PC-9 (cell line): ENCODE measurements around the gene CKS1B. TPM values are rescaled to one million over a fixed set of nuclear protein-coding genes. Genes with fewer than 3 reads are reported as not detected.
A peak's percentile ranks its signal among the peaks of the same experiment; 100 is the strongest.

Experiments
- BruUV-seq: library from RNA; stranded (reverse); fragments of 400-500 nt; replicated peaks from 2 replicates; lab custom pipeline; 2021; lab: Mats Ljungman, UMichigan
- CTCF ChIA-PET: fragments of 300-600 bp; sonication (Branson Sonifier 250); formaldehyde crosslinking; loops from one replicate; lab custom pipeline; 2022; ENCODE audit warnings: antibody characterized with exemption; lab: Charles Lee
- POLR2A ChIA-PET: fragments of 300-600 bp; sonication (Branson Sonifier 250); formaldehyde crosslinking; loops from one replicate; lab custom pipeline; 2022; ENCODE audit warnings: antibody characterized with exemption; ENCODE audit not compliant: unreplicated experiment; lab: Charles Lee
- DNase-seq, 2 experiments: peaks; one replicate each; pipeline versions ENCODE4 v3.0.0 to v3.0.0-alpha.2; 2015 to 2022; ENCODE audit warnings: mixed read lengths in 1 of 2
- H2AFZ ChIP-seq: fragments of 200-600 bp; sonication (generic); 2 replicates; pipeline ENCODE4 v1.8.1; 2017; ENCODE audit warnings: antibody characterized with exemption
- H3F3A ChIP-seq: fragments of 200-600 bp; sonication (generic); 2 replicates; pipeline ENCODE4 v1.8.1; 2017; ENCODE audit warnings: antibody characterized with exemption, mild to moderate bottlenecking, low read depth; ENCODE audit not compliant: insufficient read depth
- H3K27ac ChIP-seq: fragments of 200-600 bp; sonication (generic); 2 replicates; pipeline ENCODE4 v1.6.1; 2016; ENCODE audit warnings: mixed run types
- H3K27me3 ChIP-seq: fragments of 200-600 bp; sonication (generic); 2 replicates; pipeline ENCODE4 v1.6.1; 2016; ENCODE audit warnings: low read depth, mixed run types; ENCODE audit not compliant: insufficient read depth
- H3K36me3 ChIP-seq: fragments of 200-600 bp; sonication (generic); 2 replicates; pipeline ENCODE4 v1.6.1; 2016; ENCODE audit warnings: low read depth, mixed run types
- H3K4me1 ChIP-seq: fragments of 200-600 bp; sonication (generic); replicated peaks from 2 replicates; pipeline ENCODE4 v1.6.1; 2016; ENCODE audit warnings: mixed run types; ENCODE audit not compliant: insufficient read depth
- H3K4me2 ChIP-seq: fragments of 200-600 bp; sonication (generic); 2 replicates; pipeline ENCODE4 v1.6.1; 2017; ENCODE audit warnings: mixed run types
- H3K4me3 ChIP-seq: fragments of 200-600 bp; sonication (generic); 2 replicates; pipeline ENCODE4 v1.6.1; 2016; ENCODE audit warnings: mixed run types
- H3K79me2 ChIP-seq: fragments of 200-600 bp; sonication (generic); 2 replicates; pipeline ENCODE4 v1.6.1; 2017; ENCODE audit warnings: low read depth, mixed run types
- H3K9me2 ChIP-seq: fragments of 200-600 bp; sonication (generic); 2 replicates; pipeline ENCODE4 v1.8.1; 2017; ENCODE audit warnings: mild to moderate bottlenecking; ENCODE audit not compliant: insufficient read depth
- H3K9me3 ChIP-seq: fragments of 200-600 bp; sonication (generic); 2 replicates; pipeline ENCODE4 v1.8.1; 2016; ENCODE audit warnings: low read depth; ENCODE audit not compliant: insufficient read depth
- H4K20me1 ChIP-seq: fragments of 200-600 bp; sonication (generic); 2 replicates; pipeline ENCODE4 v1.8.1; 2017; ENCODE audit not compliant: insufficient read depth
- CTCF ChIP-seq: fragments of 200-600 bp; sonication (generic); conservative IDR thresholded peaks from 2 replicates; pipeline ENCODE4 v1.6.1; 2017; ENCODE audit warnings: mixed run types, antibody characterized with exemption, mild to moderate bottlenecking, moderate library complexity
- EZH2 ChIP-seq: fragments of 200-600 bp; sonication (generic); IDR thresholded peaks from 2 replicates; pipeline ENCODE4 v1.8.0; 2017; ENCODE audit warnings: antibody characterized with exemption, low read depth
- intact Hi-C: fragments of 100-400 bp; cut with micrococcal nuclease; formaldehyde crosslinking; loops from one replicate; pipeline ENCODE4 v1.10.0; 2022; ENCODE audit not compliant: unreplicated experiment
- total RNA-seq: library from RNA; stranded (reverse); gene quantifications from 2 replicates; pipeline ENCODE4 v1.2.3, GENCODE V29; 2021

The CKS1B gene
- total RNA-seq, 1 experiment from 2014 or later: 236 TPM

DNA sequence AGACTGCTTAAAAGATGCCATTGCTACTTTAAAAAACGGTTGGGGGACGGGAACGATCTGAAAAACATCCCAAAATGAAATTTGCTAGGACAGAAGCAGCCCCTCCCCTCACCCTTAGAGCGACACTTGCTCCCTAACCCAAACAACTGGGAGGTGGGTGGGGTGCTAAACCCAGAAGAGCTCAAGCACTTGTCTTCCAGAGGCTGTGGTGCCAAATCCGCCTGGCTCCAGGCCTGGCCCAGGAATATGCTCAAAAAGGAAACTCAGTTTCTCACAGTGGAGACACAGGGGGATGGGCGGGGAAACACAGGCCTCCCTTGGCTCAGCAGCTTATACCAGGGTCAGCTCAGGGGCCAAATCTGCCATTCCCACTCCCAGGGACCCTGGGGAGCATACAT is 17.9 kb upstream of the CKS1B start:
- peaks cover 14% of the 10 kb centered on the region for H3K4me1 ChIP-seq
- no peaks in the 10 kb centered on the region for H3K27me3 ChIP-seq
- no peaks in the 10 kb centered on the region for H4K20me1 ChIP-seq
- peak overlapping the region; percentile 75; the same call in 1 of the 2 replicates for H3K4me3 ChIP-seq
- H3K4me2 ChIP-seq: peak overlapping the region; percentile 91
- no peak for DNase-seq
- H3K9me2 ChIP-seq: no peaks in the 10 kb centered on the region
- BruUV-seq: no TSS peak
- H2AFZ ChIP-seq: 0 out of 2 replicates have a peak overlapping the region, but pooled peaks have one; percentile 76
- peaks cover 12% of the 10 kb centered on the region for H3K79me2 ChIP-seq
- intact Hi-C loops: loop anchor here (1.0 kb wide), 1 partner anchor 17 kb away; no protein-coding TSS in a partner anchor
- H3K27ac ChIP-seq: no peak overlapping the region
- no peaks in the 10 kb centered on the region for H3K36me3 ChIP-seq
- CTCF ChIA-PET: interaction anchor here (0.9 kb wide), 1 partner anchor 397 kb away, joined by 4 read pairs; no protein-coding TSS in a partner anchor
- TF ChIP-seq CTCF: no peak
- TF ChIP-seq EZH2: no peak
- peaks cover 19% of the 10 kb centered on the region for H3F3A ChIP-seq
- no peaks in the 10 kb centered on the region for H3K9me3 ChIP-seq
- POLR2A ChIA-PET: interaction anchor here (0.7 to 1.3 kb wide), 3 partner anchors 14 to 19 kb away, joined by 4 to 7 read pairs (median 4); partner anchors contain the start of gene SHC1

DNA sequence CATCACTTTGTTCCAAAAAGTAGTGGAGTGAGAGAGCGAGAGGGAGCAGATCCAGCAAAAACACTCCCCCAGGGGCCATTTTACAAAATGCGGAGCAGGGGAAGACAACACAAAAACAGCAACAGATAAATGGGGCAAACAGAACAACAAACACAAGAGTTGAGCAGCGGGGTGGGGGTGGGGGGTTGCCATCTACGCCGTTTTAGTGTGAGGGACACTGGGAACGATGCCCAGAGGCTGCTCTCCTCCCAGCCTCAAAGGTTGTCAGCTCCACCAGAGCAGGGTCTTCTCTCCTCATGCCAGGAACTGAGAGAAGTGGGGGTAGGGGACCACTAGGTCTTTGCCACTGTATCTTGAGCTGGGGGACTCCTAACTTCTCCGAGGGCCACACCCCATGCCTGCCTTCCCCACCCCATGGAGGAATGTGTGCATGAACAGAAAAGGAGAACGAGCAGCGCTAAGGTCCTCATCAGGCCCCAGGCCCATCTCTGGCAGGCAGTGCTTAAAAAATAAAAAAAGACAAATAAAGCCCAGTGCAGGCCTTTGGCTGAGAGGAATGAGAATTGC is 17.3 kb upstream of the CKS1B start:
- H3K27me3 ChIP-seq: no peaks in the 10 kb centered on the region
- no peak overlapping the region for H3K27ac ChIP-seq
- peaks cover 14% of the 10 kb centered on the region for H3K4me1 ChIP-seq
- no peak overlapping the region for H3K4me3 ChIP-seq
- no peak for DNase-seq
- H3K79me2 ChIP-seq: peaks cover 12% of the 10 kb centered on the region
- no peaks in the 10 kb centered on the region for H4K20me1 ChIP-seq
- peaks cover 22% of the 10 kb centered on the region for H3F3A ChIP-seq
- no TSS peak for BruUV-seq
- H3K4me2 ChIP-seq: no peak overlapping the region
- POLR2A ChIA-PET: interaction anchor here (0.6 kb wide), 1 partner anchor 29 kb away, joined by 3 read pairs; no protein-coding TSS in a partner anchor
- no peaks in the 10 kb centered on the region for H3K36me3 ChIP-seq
- no peaks in the 10 kb centered on the region for H3K9me2 ChIP-seq
- CTCF ChIA-PET: no interaction called here
- TF ChIP-seq EZH2 (no peak), CTCF (no peak)
- intact Hi-C loops: no loop called here
- no peak overlapping the region for H2AFZ ChIP-seq
- no peaks in the 10 kb centered on the region for H3K9me3 ChIP-seq

DNA sequence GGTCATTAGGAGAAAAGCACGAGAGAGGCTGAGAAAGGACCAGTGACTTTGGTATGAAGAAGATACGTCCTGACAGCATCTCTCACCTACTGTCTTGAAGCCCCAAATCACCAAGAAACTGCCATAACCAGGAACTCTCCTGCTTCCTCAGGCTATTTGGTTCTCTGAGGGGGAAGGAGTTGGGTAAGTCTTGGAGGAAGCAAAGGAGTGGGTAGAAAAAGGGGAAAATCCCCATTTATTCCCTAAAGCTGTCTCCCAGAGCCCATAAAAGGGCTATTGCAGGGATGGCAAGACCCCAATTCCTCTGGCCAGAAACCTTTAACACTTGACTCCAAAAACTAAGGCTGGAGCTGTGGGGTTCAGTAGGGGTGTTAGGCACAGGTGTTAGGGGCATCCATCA is 16.4 kb upstream of the CKS1B start:
- peaks cover 12% of the 10 kb centered on the region for H3K79me2 ChIP-seq
- H3K4me3 ChIP-seq: no peak overlapping the region
- intact Hi-C loops: no loop called here
- H3F3A ChIP-seq: peaks cover 26% of the 10 kb centered on the region
- peaks cover 22% of the 10 kb centered on the region for H3K4me1 ChIP-seq
- CTCF ChIA-PET: interaction anchor here (0.6 kb wide), 1 partner anchor 37 kb away, joined by 4 read pairs; no protein-coding TSS in a partner anchor
- no TSS peak for BruUV-seq
- H3K36me3 ChIP-seq: no peaks in the 10 kb centered on the region
- no peak overlapping the region for H3K27ac ChIP-seq
- no peak for DNase-seq
- POLR2A ChIA-PET: interaction anchor here (0.6 kb wide), 1 partner anchor 75 kb away, joined by 3 read pairs; no protein-coding TSS in a partner anchor
- no peak for TF ChIP-seq EZH2
- TF ChIP-seq CTCF: no peak
- no peaks in the 10 kb centered on the region for H3K27me3 ChIP-seq
- H3K4me2 ChIP-seq: no peak overlapping the region
- no peaks in the 10 kb centered on the region for H4K20me1 ChIP-seq
- no peaks in the 10 kb centered on the region for H3K9me2 ChIP-seq
- no peaks in the 10 kb centered on the region for H3K9me3 ChIP-seq
- H2AFZ ChIP-seq: no peak overlapping the region
